Measurements from ENCODE around the gene PXT1. TPM values are rescaled to one million over a fixed set of nuclear protein-coding genes. Genes with fewer than 3 reads are reported as not detected.

Gene PXT1
- total and polyA plus RNA-seq, 9 of the 15 experiments (the other 6 are each of a cell fraction or from before 2014, with no cell fraction given): 0.09 to 0.11 (median 0.10) TPM; not detected in 5

DNA sequence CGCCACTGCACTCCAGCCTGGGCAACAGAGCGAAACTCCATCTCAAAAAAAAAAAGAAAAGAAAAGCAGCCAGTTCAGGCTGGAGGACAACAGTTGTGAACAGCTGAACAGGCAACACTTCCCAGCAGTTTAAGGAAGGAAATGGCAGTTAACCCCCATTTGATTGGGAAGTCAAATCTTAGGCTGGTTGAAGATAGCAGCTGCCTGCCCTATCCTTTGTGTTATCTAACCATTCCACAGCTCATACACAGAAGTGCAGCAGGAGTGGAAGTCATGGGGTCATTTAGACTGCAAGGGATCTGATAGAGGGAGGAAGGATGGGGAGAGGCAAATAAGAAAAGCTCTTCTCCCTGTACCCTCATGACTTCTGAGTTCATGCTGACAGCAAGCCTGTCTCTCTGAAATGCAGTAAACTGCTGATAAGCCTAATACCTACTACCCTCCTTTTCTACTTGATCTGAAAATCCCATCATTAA, 35.4 kb upstream of the PXT1 start (continued):
- TF ChIP-seq SMARCA4 (IDR thresholded peaks at IDR 0.05) (peak; percentile 93), HDAC2 (IDR thresholded peaks at IDR 0.05) (peak; percentile 96), CCAR2 (IDR thresholded peaks at IDR 0.05; ENCODE audit: low read depth, low read length) (no peak), MAZ (CRISPR knock-in tag; conservative IDR thresholded peaks at IDR 0.05 in 1 of 2, IDR thresholded peaks at IDR 0.05 in 1 of 2) (peak; percentile 19 to 45; a peak in 1 of 4 replicates), CBX8 (IDR thresholded peaks at IDR 0.05; ENCODE audit: borderline replicate concordance, extremely low read depth, low read depth, low read length, poor library complexity, severe bottlenecking) (no peak), NFATC3 (IDR thresholded peaks at IDR 0.05) (no peak), FOXM1 (IDR thresholded peaks at IDR 0.05; ENCODE audit: low read depth) (peak; percentile 78), FOXM1 (CRISPR knock-in tag; IDR thresholded peaks at IDR 0.05; ENCODE audit: low read depth) (no peak), HDAC8 (tag; IDR thresholded peaks at IDR 0.05) (no peak), TAF7 (tag; IDR thresholded peaks at IDR 0.05) (no peak), TBL1XR1 (IDR thresholded peaks at IDR 0.05; ENCODE audit: low read length in 2 of 2) (peak; percentile 63 to 71; a peak in 2 of 4 replicates), SIN3B (IDR thresholded peaks at IDR 0.05; ENCODE audit: low read depth) (no peak), BCL6 (CRISPR knock-in tag; IDR thresholded peaks at IDR 0.05) (no peak), RFX1 (IDR thresholded peaks at IDR 0.05) (no peak), NR2C2 (CRISPR knock-in tag; IDR thresholded peaks at IDR 0.05) (no peak), NR2C2 (tag; IDR thresholded peaks at IDR 0.05) (peak; percentile 75), MTA3 (IDR thresholded peaks at IDR 0.05; ENCODE audit: borderline replicate concordance) (peak; percentile 79), MIER1 (IDR thresholded peaks at IDR 0.05; ENCODE audit: low read depth) (peak; percentile 35; the same call in 1 of the 2 replicates), SMARCE1 (IDR thresholded peaks at IDR 0.05) (peak; percentile 90), TRIM28 (IDR thresholded peaks at IDR 0.05) (peak; percentile 74; the same call in 1 of the 2 replicates)
- TF ChIP-seq, protein P1, sequence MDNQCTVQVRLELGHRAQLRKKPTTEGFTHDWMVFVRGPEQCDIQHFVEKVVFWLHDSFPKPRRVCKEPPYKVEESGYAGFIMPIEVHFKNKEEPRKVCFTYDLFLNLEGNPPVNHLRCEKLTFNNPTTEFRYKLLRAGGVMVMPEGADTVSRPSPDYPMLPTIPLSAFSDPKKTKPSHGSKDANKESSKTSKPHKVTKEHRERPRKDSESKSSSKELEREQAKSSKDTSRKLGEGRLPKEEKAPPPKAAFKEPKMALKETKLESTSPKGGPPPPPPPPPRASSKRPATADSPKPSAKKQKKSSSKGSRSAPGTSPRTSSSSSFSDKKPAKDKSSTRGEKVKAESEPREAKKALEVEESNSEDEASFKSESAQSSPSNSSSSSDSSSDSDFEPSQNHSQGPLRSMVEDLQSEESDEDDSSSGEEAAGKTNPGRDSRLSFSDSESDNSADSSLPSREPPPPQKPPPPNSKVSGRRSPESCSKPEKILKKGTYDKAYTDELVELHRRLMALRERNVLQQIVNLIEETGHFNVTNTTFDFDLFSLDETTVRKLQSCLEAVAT (IDR thresholded peaks at IDR 0.05): peak in 1 of 2 experiments; percentile 48; a peak in 1 of 4 replicates
- TF ChIP-seq, protein P2, sequence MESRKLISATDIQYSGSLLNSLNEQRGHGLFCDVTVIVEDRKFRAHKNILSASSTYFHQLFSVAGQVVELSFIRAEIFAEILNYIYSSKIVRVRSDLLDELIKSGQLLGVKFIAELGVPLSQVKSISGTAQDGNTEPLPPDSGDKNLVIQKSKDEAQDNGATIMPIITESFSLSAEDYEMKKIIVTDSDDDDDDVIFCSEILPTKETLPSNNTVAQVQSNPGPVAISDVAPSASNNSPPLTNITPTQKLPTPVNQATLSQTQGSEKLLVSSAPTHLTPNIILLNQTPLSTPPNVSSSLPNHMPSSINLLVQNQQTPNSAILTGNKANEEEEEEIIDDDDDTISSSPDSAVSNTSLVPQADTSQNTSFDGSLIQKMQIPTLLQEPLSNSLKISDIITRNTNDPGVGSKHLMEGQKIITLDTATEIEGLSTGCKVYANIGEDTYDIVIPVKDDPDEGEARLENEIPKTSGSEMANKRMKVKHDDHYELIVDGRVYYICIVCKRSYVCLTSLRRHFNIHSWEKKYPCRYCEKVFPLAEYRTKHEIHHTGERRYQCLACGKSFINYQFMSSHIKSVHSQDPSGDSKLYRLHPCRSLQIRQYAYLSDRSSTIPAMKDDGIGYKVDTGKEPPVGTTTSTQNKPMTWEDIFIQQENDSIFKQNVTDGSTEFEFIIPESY (CRISPR knock-in tag; IDR thresholded peaks at IDR 0.05): 0 out of 2 replicates have a peak, but pooled peaks have one; percentile 17
- TF ChIP-seq, protein P3, sequence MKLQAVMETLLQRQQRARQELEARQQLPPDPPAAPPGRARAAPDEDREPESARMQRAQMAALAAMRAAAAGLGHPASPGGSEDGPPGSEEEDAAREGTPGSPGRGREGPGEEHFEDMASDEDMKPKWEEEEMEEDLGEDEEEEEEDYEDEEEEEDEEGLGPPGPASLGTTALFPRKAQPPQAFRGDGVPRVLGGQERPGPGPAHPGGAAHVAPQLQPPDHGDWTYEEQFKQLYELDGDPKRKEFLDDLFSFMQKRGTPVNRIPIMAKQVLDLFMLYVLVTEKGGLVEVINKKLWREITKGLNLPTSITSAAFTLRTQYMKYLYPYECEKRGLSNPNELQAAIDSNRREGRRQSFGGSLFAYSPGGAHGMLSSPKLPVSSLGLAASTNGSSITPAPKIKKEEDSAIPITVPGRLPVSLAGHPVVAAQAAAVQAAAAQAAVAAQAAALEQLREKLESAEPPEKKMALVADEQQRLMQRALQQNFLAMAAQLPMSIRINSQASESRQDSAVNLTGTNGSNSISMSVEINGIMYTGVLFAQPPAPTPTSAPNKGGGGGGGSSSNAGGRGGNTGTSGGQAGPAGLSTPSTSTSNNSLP (IDR thresholded peaks at IDR 0.05; ENCODE audit: borderline replicate concordance, low read depth, low read length): 0 out of 2 replicates have a peak, but pooled peaks have one; percentile 60
- TF ChIP-seq, protein P4, sequence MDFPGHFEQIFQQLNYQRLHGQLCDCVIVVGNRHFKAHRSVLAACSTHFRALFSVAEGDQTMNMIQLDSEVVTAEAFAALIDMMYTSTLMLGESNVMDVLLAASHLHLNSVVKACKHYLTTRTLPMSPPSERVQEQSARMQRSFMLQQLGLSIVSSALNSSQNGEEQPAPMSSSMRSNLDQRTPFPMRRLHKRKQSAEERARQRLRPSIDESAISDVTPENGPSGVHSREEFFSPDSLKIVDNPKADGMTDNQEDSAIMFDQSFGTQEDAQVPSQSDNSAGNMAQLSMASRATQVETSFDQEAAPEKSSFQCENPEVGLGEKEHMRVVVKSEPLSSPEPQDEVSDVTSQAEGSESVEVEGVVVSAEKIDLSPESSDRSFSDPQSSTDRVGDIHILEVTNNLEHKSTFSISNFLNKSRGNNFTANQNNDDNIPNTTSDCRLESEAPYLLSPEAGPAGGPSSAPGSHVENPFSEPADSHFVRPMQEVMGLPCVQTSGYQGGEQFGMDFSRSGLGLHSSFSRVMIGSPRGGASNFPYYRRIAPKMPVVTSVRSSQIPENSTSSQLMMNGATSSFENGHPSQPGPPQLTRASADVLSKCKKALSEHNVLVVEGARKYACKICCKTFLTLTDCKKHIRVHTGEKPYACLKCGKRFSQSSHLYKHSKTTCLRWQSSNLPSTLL (IDR thresholded peaks at IDR 0.05): no peak
